Stimulated activated CD4-positive, alpha-beta T cell treated with anti-CD3 and anti-CD28 coated beads, Interleukin-4, amount 100 ng/mL, for 24 hours (primary cell): ENCODE measurements around the gene ONECUT2.
A peak's percentile ranks its signal among the peaks of the same experiment; 100 is the strongest.

Experiments used
- DNase-seq: peaks from one replicate; pipeline ENCODE4 v3.0.0-alpha.2; 2020

Gene ONECUT2

GRCh38 chr18:57431467-57432080 lies 3.6 kb upstream of the ONECUT2 start:
- DNase-seq, result no peak

- DNase-seq, result no peak
Measured at GRCh38 chr18:57432140-57432539, 3.0 kb upstream of the ONECUT2 start.

- no peak for DNase-seq
Measured at GRCh38 chr18:57432751-57433400, 2.3 kb upstream of the ONECUT2 start.

GRCh38 chr18:57433482-57433881 lies 1.7 kb upstream of the ONECUT2 start:
- DNase-seq, result no peak

- DNase-seq, result no peak
Measured at GRCh38 chr18:57433934-57434535, 1.1 kb upstream of the ONECUT2 start.

GRCh38 chr18:57435846-57436190 lies 644 bp downstream of the ONECUT2 start:
- DNase-seq, result no peak

- DNase-seq, result no peak
Measured at GRCh38 chr18:57436191-57436964, 1.2 kb downstream of the ONECUT2 start.

- DNase-seq, result no peak
Measured at GRCh38 chr18:57436965-57437333, 1.8 kb downstream of the ONECUT2 start.

GRCh38 chr18:57437402-57437765 lies 2.2 kb downstream of the ONECUT2 start:
- DNase-seq, result no peak

GRCh38 chr18:57437766-57438671 lies 2.8 kb downstream of the ONECUT2 start:
- DNase-seq, result peak; percentile 60

- DNase-seq, result no peak
Measured at GRCh38 chr18:57438743-57439608, 3.8 kb downstream of the ONECUT2 start.

- DNase-seq, result no peak
Measured at GRCh38 chr18:57439609-57439968, 4.4 kb downstream of the ONECUT2 start.

- no peak for DNase-seq
Measured at GRCh38 chr18:57439985-57440330, 4.8 kb downstream of the ONECUT2 start.

GRCh38 chr18:57440331-57441070 lies 5.3 kb downstream of the ONECUT2 start:
- DNase-seq, result no peak

- no peak for DNase-seq
Measured at GRCh38 chr18:57441071-57441794, 6.1 kb downstream of the ONECUT2 start.

GRCh38 chr18:57443247-57443646 lies 8.1 kb downstream of the ONECUT2 start:
- no peak for DNase-seq

- DNase-seq, result no peak
Measured at GRCh38 chr18:57443702-57444101, 8.5 kb downstream of the ONECUT2 start.

GRCh38 chr18:57444301-57444759 lies 9.2 kb downstream of the ONECUT2 start:
- DNase-seq, result no peak

- DNase-seq, result no peak
Measured at GRCh38 chr18:57445488-57446319, 10.5 kb downstream of the ONECUT2 start.

GRCh38 chr18:57446322-57446721 lies 11.1 kb downstream of the ONECUT2 start:
- no peak for DNase-seq
